CD4-positive, alpha-beta memory T cell (primary cell): ENCODE measurements around the gene AKAP13. TPM values are rescaled to one million over a fixed set of nuclear protein-coding genes. Genes with fewer than 3 reads are reported as not detected.
A peak's percentile ranks its signal among the peaks of the same experiment; 100 is the strongest.

Source experiments
- CTCF ChIA-PET: fragments of 350-600 bp; sonication (Branson Sonifier 250); formaldehyde crosslinking; loops from one replicate; lab custom pipeline; 2021; ENCODE audit warnings: inconsistent platforms; ENCODE audit not compliant: partially characterized antibody; lab: Charles Lee
- POLR2A ChIA-PET: fragments of 350-600 bp; sonication (Branson Sonifier 250); formaldehyde crosslinking; loops from one replicate; lab custom pipeline; 2021; ENCODE audit not compliant: partially characterized antibody; lab: Charles Lee
- DNase-seq, 5 donors: peaks; one replicate each; pipeline versions ENCODE4 v3.0.0 to v3.0.0-alpha.2; 2020 to 2022; ENCODE audit warnings: mixed read lengths in 1 of 5
- H3K27ac ChIP-seq: one replicate; pipeline ENCODE4 v1.7.0; 2013; ENCODE audit warnings: low read depth, low read length
- H3K27me3 ChIP-seq: 2 replicates; pipeline ENCODE4 v1.7.0; 2013; ENCODE audit warnings: mild to moderate bottlenecking, low read length, moderate library complexity; ENCODE audit not compliant: insufficient read depth
- H3K36me3 ChIP-seq: 2 replicates; pipeline ENCODE4 v1.7.0; 2013; ENCODE audit warnings: mild to moderate bottlenecking, low read length, moderate library complexity; ENCODE audit not compliant: insufficient read depth
- H3K4me1 ChIP-seq: 2 replicates; pipeline ENCODE4 v1.7.0; 2013; ENCODE audit warnings: mild to moderate bottlenecking, low read length, moderate library complexity; ENCODE audit not compliant: insufficient read depth
- H3K4me3 ChIP-seq, 2 donors: one replicate each; pipeline ENCODE4 v1.7.0; 2013; ENCODE audit warnings: low read length in 2 of 2, mild to moderate bottlenecking in 1 of 2
- H3K9me3 ChIP-seq, 2 donors: one replicate each; pipeline ENCODE4 v1.7.0; 2013; ENCODE audit warnings: low read length in 2 of 2, control low read depth in 1 of 2; ENCODE audit not compliant: control insufficient read depth in 1 of 2
- H3K27ac Mint-ChIP-seq, 7 donors: one replicate each; pipeline ENCODE4 v1.8.0; 2020 to 2021; ENCODE audit warnings: mixed read lengths in 7 of 7, mild to moderate bottlenecking in 6 of 7, inconsistent platforms in 3 of 7, moderate library complexity in 3 of 7
- H3K27me3 Mint-ChIP-seq, 2 donors: one replicate each; pipeline ENCODE4 v1.8.0; 2020 to 2021; ENCODE audit warnings: mixed read lengths in 2 of 2
- H3K36me3 Mint-ChIP-seq, 2 donors: one replicate each; pipeline ENCODE4 v1.8.0; 2020 to 2021; ENCODE audit warnings: mixed read lengths in 2 of 2, inconsistent platforms in 1 of 2, mild to moderate bottlenecking in 1 of 2
- H3K4me1 Mint-ChIP-seq, 4 donors: one replicate each; pipeline ENCODE4 v1.8.0; 2020 to 2021; ENCODE audit warnings: mixed read lengths in 4 of 4, mild to moderate bottlenecking in 1 of 4
- H3K4me3 Mint-ChIP-seq, 8 donors: one replicate each; pipeline ENCODE4 v1.8.0; 2020 to 2021; ENCODE audit warnings: mixed read lengths in 8 of 8, mild to moderate bottlenecking in 7 of 8, moderate library complexity in 6 of 8, inconsistent platforms in 3 of 8
- H3K9me3 Mint-ChIP-seq, 8 donors: one replicate each; pipeline ENCODE4 v1.8.0; 2020 to 2021; ENCODE audit warnings: mixed read lengths in 8 of 8, mild to moderate bottlenecking in 5 of 8, inconsistent platforms in 3 of 8, moderate library complexity in 1 of 8
- intact Hi-C: fragments of 100-400 bp; cut with micrococcal nuclease; formaldehyde crosslinking; loops from one replicate; pipeline ENCODE4 v1.15.1; 2023
- polyA plus RNA-seq, 2 donors: library from polyadenylated mRNA; unstranded; fragments of 300-500 nt; fragmentation: Illumina TruSeq; gene quantifications; one replicate each; pipeline ENCODE4 v1.2.3, GENCODE V29; 2021
- total RNA-seq, 2 experiments: library from RNA; stranded (reverse); gene quantifications; one replicate each; pipeline ENCODE4 v1.2.3, GENCODE V29; 2021

AKAP13 gene
- total and polyA plus RNA-seq, 4 experiments from 2014 or later = 68.7 to 319 (median 247) TPM

DNA sequence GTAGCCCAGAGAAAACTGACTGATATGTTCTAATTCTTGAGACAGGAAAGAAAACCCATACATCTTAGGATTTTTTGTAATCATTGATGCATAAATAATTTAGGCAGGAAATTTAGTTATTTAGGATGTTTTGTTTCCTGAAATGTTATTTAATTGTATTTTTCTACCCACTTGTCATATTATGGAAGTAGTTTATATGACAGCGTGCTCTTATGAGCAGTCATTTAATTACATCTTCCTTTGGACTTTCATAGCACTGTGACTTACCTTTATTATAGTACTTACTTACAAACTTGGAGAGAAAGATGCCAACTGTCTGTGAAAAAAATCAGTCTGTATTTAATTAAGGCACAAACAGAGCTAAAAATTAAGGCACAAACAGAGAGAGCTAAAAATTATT, 65.0 kb downstream of the AKAP13 start:
- no peak overlapping the region for H3K27ac ChIP-seq
- peaks cover 14 to 25% of the 10 kb centered on the region in 2 donors for H3K36me3 Mint-ChIP-seq
- H3K9me3 Mint-ChIP-seq = peaks cover 0 to 22% (median 16%) of the 10 kb centered on the region in 8 donors
- H3K27me3 ChIP-seq = no peaks in the 10 kb centered on the region
- intact Hi-C loops = no loop called here
- peaks cover 49 to 80% (median 72%) of the 10 kb centered on the region in 4 donors for H3K4me1 Mint-ChIP-seq
- ChIA-PET CTCF (interaction anchor here (1.0 kb wide), 1 partner anchor 65 kb away, joined by 3 read pairs; the partner anchor contains the start of gene AKAP13), POLR2A (no interaction called here)
- H3K4me3 ChIP-seq = no peak overlapping the region
- H3K27ac Mint-ChIP-seq = peak overlapping the region in 5 of 7 donors; percentile 5 to 57 (median 19)
- H3K4me3 Mint-ChIP-seq = no peak overlapping the region
- H3K9me3 ChIP-seq = no peaks in the 10 kb centered on the region
- no peaks in the 10 kb centered on the region for H3K27me3 Mint-ChIP-seq
- no peak for DNase-seq
- H3K36me3 ChIP-seq = no peaks in the 10 kb centered on the region
- H3K4me1 ChIP-seq = peaks cover 37% of the 10 kb centered on the region

DNA sequence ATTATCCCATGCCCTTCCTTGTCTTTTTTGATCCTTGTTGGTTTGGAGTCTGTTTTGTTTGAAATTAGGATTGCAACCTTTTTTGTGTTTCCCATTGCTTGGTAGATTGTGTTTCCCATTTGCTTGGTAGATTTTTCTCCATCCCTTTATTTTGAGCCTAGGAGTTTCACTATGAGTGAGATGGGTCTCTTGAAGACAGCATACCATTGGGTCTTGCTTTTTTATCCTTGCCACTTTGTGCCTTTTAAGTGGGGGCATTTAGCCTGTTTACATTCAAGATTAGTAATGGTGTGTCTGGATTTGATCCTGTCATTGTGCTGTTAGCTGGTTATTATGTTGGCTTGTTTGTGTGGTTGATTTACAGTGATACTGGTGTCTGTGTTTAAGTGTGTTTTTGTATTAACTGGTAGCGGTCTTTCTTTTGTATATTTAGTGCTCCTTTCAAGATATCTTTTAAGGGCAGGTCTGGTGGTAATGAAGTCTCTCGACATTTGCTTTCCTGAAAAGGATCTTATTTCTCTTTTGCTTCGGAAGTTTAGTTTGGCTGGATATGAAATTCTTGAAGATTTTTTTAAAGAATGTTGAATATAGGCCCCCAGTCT, 70.8 kb downstream of the AKAP13 start:
- Histone ChIP-seq H3K4me3 (no peak overlapping the region), H3K27me3 (no peaks in the 10 kb centered on the region), H3K4me1 (peaks cover 21% of the 10 kb centered on the region), H3K36me3 (no peaks in the 10 kb centered on the region), H3K9me3 (no peaks in the 10 kb centered on the region), H3K27ac (no peak overlapping the region)
- Mint-ChIP-seq H3K4me1 (peaks cover 59 to 85% (median 71%) of the 10 kb centered on the region in 4 donors), H3K4me3 (peak overlapping the region in 3 of 8 donors; percentile 9 to 36 (median 34)), H3K27me3 (no peaks in the 10 kb centered on the region), H3K9me3 (peaks cover 8 to 32% (median 25%) of the 10 kb centered on the region in 8 donors), H3K27ac (peak overlapping the region in 3 of 7 donors; percentile 27 to 54 (median 38)), H3K36me3 (peaks cover 20 to 32% of the 10 kb centered on the region in 2 donors)
- DNase-seq = no peak
- CTCF ChIA-PET = no interaction called here
- intact Hi-C loops = no loop called here
- POLR2A ChIA-PET = no interaction called here

DNA sequence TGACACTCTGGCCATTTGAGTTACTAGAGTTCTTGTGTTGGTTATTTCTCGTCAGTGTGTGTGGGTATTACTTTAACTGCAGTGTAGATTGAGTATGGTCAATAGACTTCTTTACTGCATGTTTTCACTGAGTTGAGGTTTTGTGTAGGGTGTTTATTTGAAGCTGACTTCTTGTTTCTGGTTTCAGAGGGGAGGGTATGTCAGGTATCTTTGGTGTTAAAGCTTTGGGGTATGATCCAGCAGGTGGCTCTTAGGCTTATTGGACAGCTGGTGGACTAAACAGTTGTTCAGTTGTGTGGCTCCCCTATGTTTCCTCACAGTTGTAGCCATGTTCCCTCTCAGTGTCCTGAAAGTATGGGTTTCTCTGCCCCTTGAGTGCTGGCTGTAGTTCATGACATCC, 72.0 kb downstream of the AKAP13 start:
- H3K4me1 Mint-ChIP-seq = peaks cover 58 to 90% (median 72%) of the 10 kb centered on the region in 4 donors

DNA sequence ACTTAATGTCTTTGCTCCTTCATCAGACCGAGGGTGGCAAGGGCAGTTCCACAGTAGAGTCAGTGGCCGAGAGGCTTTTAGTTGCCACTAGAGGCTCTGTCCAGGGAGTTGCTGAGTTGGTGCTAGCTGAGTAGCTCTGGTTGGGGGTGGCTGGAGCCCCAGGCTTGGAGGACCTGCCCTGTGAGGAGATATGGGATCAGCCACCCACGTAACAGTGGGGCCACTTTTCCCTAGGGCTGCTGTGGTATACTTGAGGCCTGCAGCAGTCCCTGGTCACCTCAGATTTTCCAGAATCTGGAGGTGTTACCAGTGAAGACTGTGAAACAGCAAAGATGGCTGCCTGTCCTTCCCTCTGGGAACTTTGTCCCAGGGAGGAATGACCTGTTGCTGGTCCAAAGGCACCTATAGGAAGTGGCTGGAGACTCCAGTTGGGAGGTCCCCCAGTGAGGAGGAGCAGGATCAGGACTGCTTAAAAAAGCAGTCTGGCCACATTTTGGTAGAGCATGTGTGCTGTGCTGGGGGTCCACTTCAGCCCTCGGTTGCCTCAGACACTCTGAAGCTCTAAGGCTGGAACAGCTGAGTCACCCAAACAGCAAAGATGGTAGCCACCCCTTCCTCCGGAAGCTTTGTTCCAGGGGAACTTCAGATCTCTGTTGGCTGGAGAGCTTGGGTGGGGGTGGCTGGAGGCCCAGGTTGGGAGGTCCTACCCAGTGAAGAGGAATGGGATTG, 72.9 kb downstream of the AKAP13 start:
- Histone ChIP-seq H3K36me3 (no peaks in the 10 kb centered on the region), H3K27me3 (no peaks in the 10 kb centered on the region), H3K4me1 (peaks cover 25% of the 10 kb centered on the region), H3K4me3 (no peak overlapping the region), H3K9me3 (no peaks in the 10 kb centered on the region), H3K27ac (no peak overlapping the region)
- intact Hi-C loops = no loop called here
- Mint-ChIP-seq H3K36me3 (peaks cover 19 to 24% of the 10 kb centered on the region in 2 donors), H3K27me3 (no peaks in the 10 kb centered on the region), H3K9me3 (peaks cover 8 to 28% (median 23%) of the 10 kb centered on the region in 8 donors), H3K4me1 (peaks cover 52 to 85% (median 67%) of the 10 kb centered on the region in 4 donors), H3K4me3 (peak overlapping the region in 1 of 8 donors; percentile 15), H3K27ac (peak overlapping the region in 2 of 7 donors; percentile 43 to 63)
- CTCF ChIA-PET = interaction anchor here (0.6 to 1.4 kb wide), 2 partner anchors 10 to 12 kb away, joined by 3 read pairs; no protein-coding TSS in a partner anchor
- no peak for DNase-seq
- POLR2A ChIA-PET = no interaction called here

More for the DNA sequence above, 72.0 kb downstream of the AKAP13 start:
- ChIA-PET POLR2A (no interaction called here), CTCF (interaction anchor here (0.6 to 1.4 kb wide), 2 partner anchors 11 to 12 kb away, joined by 3 read pairs; no protein-coding TSS in a partner anchor)
- no peaks in the 10 kb centered on the region for H3K9me3 ChIP-seq
- H3K9me3 Mint-ChIP-seq = peaks cover 8 to 31% (median 23%) of the 10 kb centered on the region in 8 donors
- peak overlapping the region in 3 of 7 donors; percentile 37 to 67 (median 38) for H3K27ac Mint-ChIP-seq
- no peaks in the 10 kb centered on the region for H3K36me3 ChIP-seq
- H3K27ac ChIP-seq = no peak overlapping the region
- no peak overlapping the region for H3K4me3 ChIP-seq
- H3K4me3 Mint-ChIP-seq = peak overlapping the region in 4 of 8 donors; percentile 15 to 23 (median 16)
- no peaks in the 10 kb centered on the region for H3K27me3 ChIP-seq
- H3K36me3 Mint-ChIP-seq = peaks cover 19 to 29% of the 10 kb centered on the region in 2 donors
- intact Hi-C loops = no loop called here
- no peaks in the 10 kb centered on the region for H3K27me3 Mint-ChIP-seq
- H3K4me1 ChIP-seq = peaks cover 22% of the 10 kb centered on the region
- DNase-seq = no peak

DNA sequence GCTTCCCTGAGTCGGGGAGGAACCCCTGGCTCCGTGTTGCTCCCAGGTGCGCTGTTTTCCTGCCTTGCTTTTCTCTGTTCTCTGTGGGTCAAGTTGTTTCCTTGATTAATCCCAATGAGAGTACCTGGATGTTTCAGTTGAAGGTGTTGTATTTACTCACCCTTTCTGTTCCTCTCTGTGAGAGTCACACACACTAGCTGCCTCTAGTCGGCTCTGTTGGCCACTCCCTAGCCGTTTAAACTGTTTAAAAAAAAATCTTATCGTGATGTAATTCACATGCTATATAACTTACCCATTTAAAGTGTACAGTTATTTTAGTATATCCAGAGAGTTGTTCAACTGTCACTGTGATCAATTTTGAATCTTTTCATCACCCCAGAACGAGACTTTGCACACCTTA, 74.0 kb downstream of the AKAP13 start:
- Mint-ChIP-seq H3K36me3 (peaks cover 18 to 21% of the 10 kb centered on the region in 2 donors), H3K9me3 (peaks cover 7 to 23% (median 19%) of the 10 kb centered on the region in 8 donors), H3K4me1 (peaks cover 53 to 84% (median 65%) of the 10 kb centered on the region in 4 donors), H3K4me3 (no peak overlapping the region), H3K27ac (peak overlapping the region in 4 of 7 donors; percentile 20 to 73 (median 32)), H3K27me3 (no peaks in the 10 kb centered on the region)
- intact Hi-C loops = no loop called here
- Histone ChIP-seq H3K36me3 (no peaks in the 10 kb centered on the region), H3K27me3 (no peaks in the 10 kb centered on the region), H3K9me3 (no peaks in the 10 kb centered on the region), H3K27ac (no peak overlapping the region), H3K4me1 (peaks cover 25% of the 10 kb centered on the region), H3K4me3 (no peak overlapping the region)
- no peak for DNase-seq
- ChIA-PET POLR2A (no interaction called here), CTCF (interaction anchor here (0.6 kb wide), 1 partner anchor 11 kb away, joined by 3 read pairs; no protein-coding TSS in a partner anchor)

DNA sequence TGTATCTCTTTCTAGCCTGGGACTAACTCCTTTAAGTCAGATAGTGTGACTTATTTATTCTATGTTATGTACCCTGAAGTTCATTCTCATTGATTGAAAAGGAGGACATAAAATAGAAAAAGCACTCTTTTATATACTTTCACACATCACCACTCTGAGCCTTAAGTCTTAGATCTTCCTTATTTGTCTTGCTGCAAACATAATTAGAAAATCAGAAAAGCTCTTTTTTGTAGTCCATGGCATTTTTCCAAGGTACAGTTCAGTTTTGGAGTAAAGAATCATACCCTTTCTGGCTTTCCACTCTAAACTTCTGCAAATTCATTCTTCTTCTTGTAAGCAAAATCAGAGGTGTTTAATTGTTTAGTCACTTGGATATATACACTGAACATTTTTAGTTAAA, 75.5 kb downstream of the AKAP13 start:
- CTCF ChIA-PET = interaction anchor here (1.2 kb wide), 1 partner anchor 19 kb away, joined by 5 read pairs; no protein-coding TSS in a partner anchor
- Histone ChIP-seq H3K9me3 (no peaks in the 10 kb centered on the region), H3K27me3 (no peaks in the 10 kb centered on the region), H3K27ac (no peak overlapping the region), H3K4me3 (no peak overlapping the region), H3K36me3 (no peaks in the 10 kb centered on the region), H3K4me1 (peaks cover 25% of the 10 kb centered on the region)
- no peak for DNase-seq
- intact Hi-C loops = no loop called here
- H3K9me3 Mint-ChIP-seq = peaks cover 0 to 9% (median 5%) of the 10 kb centered on the region in 8 donors
- peak overlapping the region in 1 of 7 donors; percentile 12 for H3K27ac Mint-ChIP-seq
- POLR2A ChIA-PET = no interaction called here
- H3K4me1 Mint-ChIP-seq = peaks cover 59 to 83% (median 67%) of the 10 kb centered on the region in 4 donors
- H3K4me3 Mint-ChIP-seq = no peak overlapping the region
- no peaks in the 10 kb centered on the region for H3K27me3 Mint-ChIP-seq
- H3K36me3 Mint-ChIP-seq = peaks cover 6% of the 10 kb centered on the region in 2 donors

DNA sequence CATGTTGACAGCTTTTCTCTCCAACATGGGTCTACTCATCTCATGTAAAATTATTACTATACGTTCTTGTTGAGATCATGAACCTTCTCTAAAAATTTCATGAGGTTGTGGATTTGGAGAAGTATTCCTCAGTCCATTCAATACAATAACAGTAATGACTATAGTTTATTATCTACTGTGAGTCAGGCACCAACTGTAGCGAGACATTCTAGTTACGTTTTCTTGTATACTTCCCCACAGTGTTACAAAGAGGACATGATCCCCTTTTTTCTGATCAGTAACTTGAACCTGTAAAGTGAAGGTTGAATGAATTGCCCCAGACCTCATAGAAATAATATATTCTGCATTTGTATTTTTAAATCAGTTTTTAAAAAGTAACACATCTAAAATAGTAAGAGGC, 76.4 kb downstream of the AKAP13 start:
- Histone ChIP-seq H3K4me1 (peaks cover 25% of the 10 kb centered on the region), H3K4me3 (no peak overlapping the region), H3K27me3 (no peaks in the 10 kb centered on the region), H3K9me3 (no peaks in the 10 kb centered on the region), H3K36me3 (no peaks in the 10 kb centered on the region), H3K27ac (no peak overlapping the region)
- POLR2A ChIA-PET = no interaction called here
- Mint-ChIP-seq H3K27me3 (no peaks in the 10 kb centered on the region), H3K9me3 (peaks cover 0 to under 1% (median 0%) of the 10 kb centered on the region in 8 donors), H3K36me3 (no peaks in the 10 kb centered on the region), H3K4me1 (peaks cover 56 to 81% (median 64%) of the 10 kb centered on the region in 4 donors), H3K27ac (no peak overlapping the region), H3K4me3 (no peak overlapping the region)
- DNase-seq = no peak
- CTCF ChIA-PET = interaction anchor here (0.8 to 1.2 kb wide), 2 partner anchors 18 to 160 kb away, joined by 3 to 5 read pairs; no protein-coding TSS in a partner anchor
- intact Hi-C loops = no loop called here
